ENCODE measurements around the gene PYGB.

Gene PYGB

GRCh38 chr20:25317351-25318075 lies 69.6 kb downstream of the PYGB start:
- no peak for ATAC-seq
- no peak for TF ChIP-seq BACH2 (CRISPR knock-in tag; IDR thresholded peaks at IDR 0.05; ENCODE audit: borderline replicate concordance)
- no peak for TF ChIP-seq OSR1 (CRISPR knock-in tag; IDR thresholded peaks at IDR 0.05)

- TF ChIP-seq GLIS3 (CRISPR knock-in tag; IDR thresholded peaks at IDR 0.05) (no peak), BACH2 (CRISPR knock-in tag; IDR thresholded peaks at IDR 0.05; ENCODE audit: borderline replicate concordance) (no peak), PATZ1 (CRISPR knock-in tag; IDR thresholded peaks at IDR 0.05; ENCODE audit: borderline replicate concordance) (no peak), ZNF565 (CRISPR knock-in tag; conservative IDR thresholded peaks at IDR 0.05; ENCODE audit: low read depth) (no peak), ZFP3 (CRISPR knock-in tag; IDR thresholded peaks at IDR 0.05) (no peak), PPARA (CRISPR knock-in tag; IDR thresholded peaks at IDR 0.05; ENCODE audit: borderline replicate concordance) (no peak), TSHZ2 (CRISPR knock-in tag; IDR thresholded peaks at IDR 0.05) (no peak), ESRRG (CRISPR knock-in tag; IDR thresholded peaks at IDR 0.05) (no peak), TCF4 (CRISPR knock-in tag; IDR thresholded peaks at IDR 0.05; ENCODE audit: borderline replicate concordance) (no peak), RARB (CRISPR knock-in tag; IDR thresholded peaks at IDR 0.05) (no peak), SNAI2 (CRISPR knock-in tag; IDR thresholded peaks at IDR 0.05) (no peak), ZNF70 (CRISPR knock-in tag; IDR thresholded peaks at IDR 0.05) (no peak), CSDC2 (CRISPR knock-in tag; IDR thresholded peaks at IDR 0.05) (no peak), ZFP30 (CRISPR knock-in tag; IDR thresholded peaks at IDR 0.05) (no peak), OSR1 (CRISPR knock-in tag; IDR thresholded peaks at IDR 0.05) (no peak), ZC3H10 (CRISPR knock-in tag; IDR thresholded peaks at IDR 0.05) (no peak), ZNF8 (CRISPR knock-in tag; IDR thresholded peaks at IDR 0.05) (no peak), POU6F1 (CRISPR knock-in tag; IDR thresholded peaks at IDR 0.05; ENCODE audit: borderline replicate concordance, low read depth) (no peak), TOX (CRISPR knock-in tag; IDR thresholded peaks at IDR 0.05; ENCODE audit: borderline replicate concordance) (no peak), CREB5 (CRISPR knock-in tag; IDR thresholded peaks at IDR 0.05; ENCODE audit: low read depth) (no peak)
- no peak for ATAC-seq
Observed at GRCh38 chr20:25318471-25319240, 70.8 kb downstream of the PYGB start.

GRCh38 chr20:25319241-25320034 lies 71.6 kb downstream of the PYGB start:
- no peak for ATAC-seq
- TF ChIP-seq OSR1 (CRISPR knock-in tag; IDR thresholded peaks at IDR 0.05) (no peak), ZNF565 (CRISPR knock-in tag; conservative IDR thresholded peaks at IDR 0.05; ENCODE audit: low read depth) (no peak), POU6F1 (CRISPR knock-in tag; IDR thresholded peaks at IDR 0.05; ENCODE audit: borderline replicate concordance, low read depth) (no peak), ZNF8 (CRISPR knock-in tag; IDR thresholded peaks at IDR 0.05) (no peak), CSDC2 (CRISPR knock-in tag; IDR thresholded peaks at IDR 0.05) (no peak), ESRRG (CRISPR knock-in tag; IDR thresholded peaks at IDR 0.05) (no peak), GLIS3 (CRISPR knock-in tag; IDR thresholded peaks at IDR 0.05) (no peak), BACH2 (CRISPR knock-in tag; IDR thresholded peaks at IDR 0.05; ENCODE audit: borderline replicate concordance) (no peak), ZC3H10 (CRISPR knock-in tag; IDR thresholded peaks at IDR 0.05) (no peak), TOX (CRISPR knock-in tag; IDR thresholded peaks at IDR 0.05; ENCODE audit: borderline replicate concordance) (no peak), SNAI2 (CRISPR knock-in tag; IDR thresholded peaks at IDR 0.05) (no peak), ZFP3 (CRISPR knock-in tag; IDR thresholded peaks at IDR 0.05) (no peak), ARNTL (CRISPR knock-in tag; IDR thresholded peaks at IDR 0.05; ENCODE audit: borderline replicate concordance, low read depth) (no peak), ZFP30 (CRISPR knock-in tag; IDR thresholded peaks at IDR 0.05) (no peak), PATZ1 (CRISPR knock-in tag; IDR thresholded peaks at IDR 0.05; ENCODE audit: borderline replicate concordance) (no peak)
